ENCODE measurements around the gene AHCYL1.

Gene AHCYL1

GRCh38 chr1:109980324-109981003 is 4.1 kb upstream of the AHCYL1 start:
- Histone ChIP-seq H3K4me1 (ENCODE audit: insufficient read depth, low read length) (peaks cover 12% of the 10 kb centered on the region; the same call in 1 of the 2 replicates), H3K9ac (ENCODE audit: low read depth, low read length) (no peak overlapping the region), H3K36me3 (ENCODE audit: insufficient read depth, low read length) (no peaks in the 10 kb centered on the region), H3K9me3 (ENCODE audit: control insufficient read depth, insufficient read depth, low read length) (no peaks in the 10 kb centered on the region)

GRCh38 chr1:109981004-109981335 is 3.6 kb upstream of the AHCYL1 start:
- no peak overlapping the region for H3K9ac ChIP-seq (ENCODE audit: low read depth, low read length)
- H3K9me3 ChIP-seq (ENCODE audit: control insufficient read depth, insufficient read depth, low read length) = no peaks in the 10 kb centered on the region
- H3K4me1 ChIP-seq (ENCODE audit: insufficient read depth, low read length) = peaks cover 16% of the 10 kb centered on the region
- H3K36me3 ChIP-seq (ENCODE audit: insufficient read depth, low read length) = no peaks in the 10 kb centered on the region

GRCh38 chr1:109983380-109984189 is 980 bp upstream of the AHCYL1 start:
- no peaks in the 10 kb centered on the region for H3K9me3 ChIP-seq (ENCODE audit: control insufficient read depth, insufficient read depth, low read length)
- no peak overlapping the region for H3K9ac ChIP-seq (ENCODE audit: low read depth, low read length)
- H3K4me1 ChIP-seq (ENCODE audit: insufficient read depth, low read length) = peaks cover 23% of the 10 kb centered on the region
- H3K36me3 ChIP-seq (ENCODE audit: insufficient read depth, low read length) = no peaks in the 10 kb centered on the region

GRCh38 chr1:109984190-109984455 is 442 bp upstream of the AHCYL1 start:
- Histone ChIP-seq H3K9ac (ENCODE audit: low read depth, low read length) (no peak overlapping the region), H3K36me3 (ENCODE audit: insufficient read depth, low read length) (no peaks in the 10 kb centered on the region), H3K9me3 (ENCODE audit: control insufficient read depth, insufficient read depth, low read length) (no peaks in the 10 kb centered on the region), H3K4me1 (ENCODE audit: insufficient read depth, low read length) (peaks cover 25% of the 10 kb centered on the region)

- no peaks in the 10 kb centered on the region for H3K9me3 ChIP-seq (ENCODE audit: control insufficient read depth, insufficient read depth, low read length)
- H3K4me1 ChIP-seq (ENCODE audit: insufficient read depth, low read length) = peaks cover 27% of the 10 kb centered on the region
- peak overlapping the region; percentile 94 for H3K9ac ChIP-seq (ENCODE audit: low read depth, low read length)
- 0 out of 2 replicates have a peak, but pooled peaks cover 3% of the 10 kb centered on the region for H3K36me3 ChIP-seq (ENCODE audit: insufficient read depth, low read length)
Measured at GRCh38 chr1:109985247-109986053, 885 bp downstream of the AHCYL1 start.

GRCh38 chr1:109986054-109986444 is 1.5 kb downstream of the AHCYL1 start:
- Histone ChIP-seq H3K9ac (ENCODE audit: low read depth, low read length) (peak overlapping the region; percentile 94), H3K9me3 (ENCODE audit: control insufficient read depth, insufficient read depth, low read length) (no peaks in the 10 kb centered on the region), H3K36me3 (ENCODE audit: insufficient read depth, low read length) (0 out of 2 replicates have a peak, but pooled peaks cover 3% of the 10 kb centered on the region), H3K4me1 (ENCODE audit: insufficient read depth, low read length) (peaks cover 25% of the 10 kb centered on the region)

GRCh38 chr1:109988349-109988914 is 3.9 kb downstream of the AHCYL1 start:
- peaks cover 24% of the 10 kb centered on the region for H3K4me1 ChIP-seq (ENCODE audit: insufficient read depth, low read length)
- no peak overlapping the region for H3K9ac ChIP-seq (ENCODE audit: low read depth, low read length)
- H3K36me3 ChIP-seq (ENCODE audit: insufficient read depth, low read length) = 0 out of 2 replicates have a peak, but pooled peaks cover 3% of the 10 kb centered on the region
- no peaks in the 10 kb centered on the region for H3K9me3 ChIP-seq (ENCODE audit: control insufficient read depth, insufficient read depth, low read length)

GRCh38 chr1:109989506-109990301 is 5.1 kb downstream of the AHCYL1 start:
- Histone ChIP-seq H3K36me3 (ENCODE audit: insufficient read depth, low read length) (peaks cover 6% of the 10 kb centered on the region; the same call in 1 of the 2 replicates), H3K9ac (ENCODE audit: low read depth, low read length) (no peak overlapping the region), H3K4me1 (ENCODE audit: insufficient read depth, low read length) (peaks cover 17% of the 10 kb centered on the region), H3K9me3 (ENCODE audit: control insufficient read depth, insufficient read depth, low read length) (no peaks in the 10 kb centered on the region)

GRCh38 chr1:109990302-109990653 is 5.7 kb downstream of the AHCYL1 start:
- peaks cover 17% of the 10 kb centered on the region for H3K4me1 ChIP-seq (ENCODE audit: insufficient read depth, low read length)
- H3K9ac ChIP-seq (ENCODE audit: low read depth, low read length) = no peak overlapping the region
- peaks cover 6% of the 10 kb centered on the region; the same call in 1 of the 2 replicates for H3K36me3 ChIP-seq (ENCODE audit: insufficient read depth, low read length)
- no peaks in the 10 kb centered on the region for H3K9me3 ChIP-seq (ENCODE audit: control insufficient read depth, insufficient read depth, low read length)

- Histone ChIP-seq H3K9ac (ENCODE audit: low read depth, low read length) (no peak overlapping the region), H3K4me1 (ENCODE audit: insufficient read depth, low read length) (peaks cover 8% of the 10 kb centered on the region; the same call in 1 of the 2 replicates), H3K36me3 (ENCODE audit: insufficient read depth, low read length) (peaks cover 6% of the 10 kb centered on the region; the same call in 1 of the 2 replicates), H3K9me3 (ENCODE audit: control insufficient read depth, insufficient read depth, low read length) (no peaks in the 10 kb centered on the region)
Measured at GRCh38 chr1:109991400-109991925, 6.9 kb downstream of the AHCYL1 start.

- peaks cover 6% of the 10 kb centered on the region; the same call in 1 of the 2 replicates for H3K36me3 ChIP-seq (ENCODE audit: insufficient read depth, low read length)
- H3K4me1 ChIP-seq (ENCODE audit: insufficient read depth, low read length) = peaks cover 4% of the 10 kb centered on the region; the same call in 1 of the 2 replicates
- no peaks in the 10 kb centered on the region for H3K9me3 ChIP-seq (ENCODE audit: control insufficient read depth, insufficient read depth, low read length)
Measured at GRCh38 chr1:109993885-109994284, 9.3 kb downstream of the AHCYL1 start.

GRCh38 chr1:109994654-109995053 is 10.1 kb downstream of the AHCYL1 start:
- peaks cover 6% of the 10 kb centered on the region; the same call in 1 of the 2 replicates for H3K36me3 ChIP-seq (ENCODE audit: insufficient read depth, low read length)
- H3K4me1 ChIP-seq (ENCODE audit: insufficient read depth, low read length) = peaks cover 4% of the 10 kb centered on the region; the same call in 1 of the 2 replicates
- H3K9me3 ChIP-seq (ENCODE audit: control insufficient read depth, insufficient read depth, low read length) = no peaks in the 10 kb centered on the region
- H3K9ac ChIP-seq (ENCODE audit: low read depth, low read length) = no peak overlapping the region

More at GRCh38 chr1:109993885-109994284, 9.3 kb downstream of the AHCYL1 start:
- H3K9ac ChIP-seq (ENCODE audit: low read depth, low read length) = no peak overlapping the region

GRCh38 chr1:109995536-109995935 is 11.0 kb downstream of the AHCYL1 start:
- Histone ChIP-seq H3K9ac (ENCODE audit: low read depth, low read length) (no peak overlapping the region), H3K9me3 (ENCODE audit: control insufficient read depth, insufficient read depth, low read length) (no peaks in the 10 kb centered on the region), H3K4me1 (ENCODE audit: insufficient read depth, low read length) (no peaks in the 10 kb centered on the region), H3K36me3 (ENCODE audit: insufficient read depth, low read length) (peaks cover 3% of the 10 kb centered on the region; the same call in 1 of the 2 replicates)

All from ES-I3 (cell line).